Effector memory CD4-positive, alpha-beta T cell (primary cell): ENCODE measurements around the gene LIN54.
"Not testable (repeated sequence)": the region's sequence is repeated elsewhere in the genome, so short reads cannot be mapped to it uniquely, and the experiment has no call there.

Experiments
- DNase-seq, 3 donors: peaks; one replicate each; pipeline ENCODE4 v3.0.0-alpha.2; 2020
- H3K27ac ChIP-seq: 2 replicates; pipeline ENCODE4 v1.7.0; 2013; ENCODE audit warnings: mild to moderate bottlenecking, low read length, moderate library complexity; ENCODE audit not compliant: insufficient read depth, poor library complexity, severe bottlenecking
- H3K27me3 ChIP-seq: replicated peaks from 2 replicates; pipeline ENCODE4 v1.7.0; 2013; ENCODE audit warnings: mild to moderate bottlenecking, low read length; ENCODE audit not compliant: insufficient read depth, control insufficient read depth, poor library complexity, severe bottlenecking
- H3K36me3 ChIP-seq: 2 replicates; pipeline ENCODE4 v1.7.0; 2013; ENCODE audit warnings: mild to moderate bottlenecking, low read length, moderate library complexity; ENCODE audit not compliant: control insufficient read depth, insufficient read depth
- H3K4me1 ChIP-seq: 2 replicates; pipeline ENCODE4 v1.7.0; 2013; ENCODE audit warnings: low read length, mild to moderate bottlenecking; ENCODE audit not compliant: control insufficient read depth, insufficient read depth, poor library complexity, severe bottlenecking
- H3K4me3 ChIP-seq: 2 replicates; pipeline ENCODE4 v1.7.0; 2013; ENCODE audit warnings: low read length, low read depth, mild to moderate bottlenecking; ENCODE audit not compliant: insufficient read depth, poor library complexity, severe bottlenecking
- H3K9me3 ChIP-seq: 2 replicates; pipeline ENCODE4 v1.7.0; 2013; ENCODE audit warnings: mild to moderate bottlenecking, low read length, moderate library complexity; ENCODE audit not compliant: control insufficient read depth

LIN54 gene

DNA sequence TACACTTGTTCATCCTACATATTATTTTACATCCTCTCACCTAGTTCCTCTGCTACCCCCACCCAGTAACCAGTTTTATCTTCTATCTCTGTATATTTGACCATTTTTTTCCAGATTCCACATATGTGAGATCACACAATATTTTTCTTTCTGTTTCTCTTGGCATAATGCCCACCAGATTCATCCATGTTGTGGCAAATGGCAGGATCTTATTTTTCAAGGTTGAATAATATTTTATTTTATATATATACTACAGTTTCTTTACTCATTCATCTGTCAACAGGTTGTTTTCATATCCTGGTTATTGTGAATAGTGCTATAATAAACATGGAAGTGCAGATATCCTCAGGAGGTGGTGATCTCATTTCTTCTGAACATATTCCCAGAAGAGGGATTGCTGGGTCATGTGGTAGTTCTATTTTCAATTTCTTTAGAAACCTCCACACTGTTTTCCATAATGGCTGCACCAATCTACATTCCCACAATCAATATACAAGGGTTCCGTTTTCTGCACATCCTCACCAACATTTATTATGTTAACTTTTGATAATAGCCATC, 61.9 kb downstream of the LIN54 start:
- Histone ChIP-seq H3K9me3 (no peaks in the 10 kb centered on the region), H3K4me3 (no peak overlapping the region), H3K27ac (no peak overlapping the region), H3K27me3 (no peaks in the 10 kb centered on the region), H3K36me3 (peaks cover 4% of the 10 kb centered on the region), H3K4me1 (no peaks in the 10 kb centered on the region)
- DNase-seq: no peak

DNA sequence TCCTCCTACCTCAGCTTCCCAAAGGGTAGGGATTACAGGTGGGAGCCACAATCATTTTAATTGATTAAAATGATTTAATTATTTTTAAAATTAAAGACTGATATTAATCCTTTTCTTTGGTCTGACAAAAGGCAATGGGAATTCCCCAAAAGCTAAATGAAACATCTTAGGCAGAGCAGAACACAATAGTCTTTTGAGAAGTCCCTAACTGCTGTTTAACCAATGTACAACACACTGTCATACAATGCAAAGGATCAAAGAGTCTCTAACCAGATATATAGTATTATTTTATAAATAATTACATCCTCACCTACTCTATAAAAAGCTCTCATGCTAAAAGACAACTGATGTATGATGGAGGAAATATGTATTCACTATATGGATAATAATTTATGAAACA, 63.1 kb downstream of the LIN54 start:
- Histone ChIP-seq H3K27me3 (no peaks in the 10 kb centered on the region), H3K27ac (no peak overlapping the region), H3K4me3 (no peak overlapping the region), H3K4me1 (no peaks in the 10 kb centered on the region), H3K9me3 (no peaks in the 10 kb centered on the region), H3K36me3 (no peaks in the 10 kb centered on the region)
- no peak for DNase-seq

DNA sequence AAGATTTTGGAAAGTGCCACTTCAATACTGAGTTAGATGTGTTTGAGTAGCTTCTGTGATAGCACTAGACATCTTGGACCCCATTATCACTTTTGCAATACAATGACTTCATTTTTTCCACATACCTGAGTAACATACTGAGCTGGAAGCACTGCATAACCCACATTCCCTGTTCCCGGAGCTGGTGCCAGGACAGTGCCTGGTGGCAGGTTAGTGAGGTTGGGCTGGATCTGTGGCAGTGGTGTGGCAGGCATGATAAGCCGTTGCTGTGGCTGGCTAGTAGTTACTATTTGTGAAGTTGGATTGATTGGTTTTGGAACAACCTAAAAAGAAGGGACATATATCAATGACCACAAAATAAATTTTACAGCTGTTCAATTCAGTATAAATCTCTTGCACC, 71.2 kb downstream of the LIN54 start:
- DNase-seq: no peak
- Histone ChIP-seq H3K9me3 (no peaks in the 10 kb centered on the region), H3K4me3 (no peak overlapping the region), H3K4me1 (no peaks in the 10 kb centered on the region), H3K27ac (no peak overlapping the region), H3K27me3 (no peaks in the 10 kb centered on the region), H3K36me3 (peaks cover 26% of the 10 kb centered on the region)

DNA sequence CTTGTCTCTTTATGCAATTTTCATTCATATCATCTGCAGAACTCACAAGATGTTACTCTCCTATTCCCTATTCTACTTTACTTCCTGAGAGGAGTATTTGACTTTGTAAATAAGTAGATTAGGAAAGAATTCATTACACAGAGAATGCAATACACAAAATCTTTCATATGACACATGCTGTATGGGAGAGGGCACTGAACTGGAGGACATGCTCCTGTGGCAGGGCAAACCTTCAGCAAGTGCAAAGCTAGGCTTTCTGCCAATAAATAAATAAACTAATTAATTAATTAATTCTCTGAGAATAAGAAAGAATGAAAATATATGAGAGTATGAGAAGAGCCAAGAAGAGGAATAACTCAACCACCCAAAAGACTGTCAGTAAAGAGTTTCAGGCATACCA, 76.2 kb downstream of the LIN54 start:
- Histone ChIP-seq H3K4me1 (no peaks in the 10 kb centered on the region), H3K9me3 (no peaks in the 10 kb centered on the region), H3K27me3 (no peaks in the 10 kb centered on the region), H3K4me3 (no peak overlapping the region), H3K36me3 (peaks cover 28% of the 10 kb centered on the region), H3K27ac (no peak overlapping the region)
- no peak for DNase-seq

DNA sequence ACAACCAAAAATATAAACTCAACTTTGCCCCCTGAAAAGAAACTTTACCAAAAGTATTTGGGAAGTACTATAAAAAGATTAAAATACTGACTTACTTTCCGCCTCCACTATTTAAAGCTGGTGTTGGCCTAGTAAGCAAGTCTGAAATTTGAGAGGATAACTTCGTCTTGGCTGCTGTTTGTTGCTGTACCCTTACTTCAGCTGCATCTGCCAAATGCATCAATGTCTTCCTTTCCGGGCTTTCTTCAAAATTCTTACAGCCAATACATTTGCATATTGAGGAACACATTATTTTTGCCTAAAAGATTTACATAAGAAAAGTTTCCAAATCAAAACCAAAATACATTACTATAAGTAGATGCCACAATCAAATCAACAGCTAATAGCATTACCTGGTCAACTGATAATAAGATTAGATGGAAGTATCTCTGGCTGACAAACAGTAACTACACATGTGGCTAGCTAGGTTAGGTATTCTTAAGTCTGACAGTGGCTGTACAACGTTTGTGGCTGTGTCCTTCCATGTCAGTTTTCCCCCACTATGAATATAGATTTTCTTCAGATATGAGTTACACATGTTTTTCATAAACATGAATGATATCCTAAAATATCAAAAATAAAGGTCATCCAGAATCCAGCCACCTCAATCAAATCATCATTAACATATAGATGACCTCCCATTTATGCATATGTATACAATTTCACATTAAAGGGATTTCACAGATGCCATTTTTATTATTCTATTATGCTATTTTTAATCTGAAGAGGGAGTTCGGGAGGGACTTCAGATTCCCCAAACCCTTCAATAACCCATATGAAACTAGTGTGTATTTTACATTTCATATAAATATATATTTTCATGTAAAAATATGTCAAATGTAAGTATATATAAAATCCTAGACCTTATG, 79.5 kb downstream of the LIN54 start:
- no peaks in the 10 kb centered on the region for H3K27me3 ChIP-seq
- H3K9me3 ChIP-seq: no peaks in the 10 kb centered on the region
- no peak overlapping the region for H3K27ac ChIP-seq
- no peak for DNase-seq
- H3K36me3 ChIP-seq: peaks cover 27% of the 10 kb centered on the region
- H3K4me1 ChIP-seq: no peaks in the 10 kb centered on the region
- H3K4me3 ChIP-seq: no peak overlapping the region

DNA sequence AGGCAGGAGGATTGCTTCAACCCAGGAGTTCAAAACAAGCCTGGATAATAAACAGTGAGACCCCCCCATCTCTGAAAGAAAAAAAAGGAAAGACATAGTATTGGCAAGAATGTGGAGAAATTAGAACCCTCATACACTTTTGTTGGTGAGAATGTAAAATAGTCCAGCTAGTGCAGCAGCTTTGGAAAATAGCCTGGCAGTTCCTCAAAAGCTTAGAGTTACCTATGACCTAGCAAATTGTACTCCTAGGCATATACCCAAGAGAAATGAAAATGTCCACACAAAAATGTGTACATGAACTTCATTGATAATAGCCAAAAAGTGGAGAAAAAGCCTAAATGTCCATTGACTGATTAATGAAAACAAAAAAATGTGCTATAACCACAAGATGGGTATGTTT, 88.8 kb downstream of the LIN54 start:
- no peaks in the 10 kb centered on the region for H3K9me3 ChIP-seq
- no peak for DNase-seq
- H3K27ac ChIP-seq: no peak overlapping the region
- H3K4me3 ChIP-seq: no peak overlapping the region
- no peaks in the 10 kb centered on the region for H3K27me3 ChIP-seq
- no peaks in the 10 kb centered on the region for H3K36me3 ChIP-seq
- no peaks in the 10 kb centered on the region for H3K4me1 ChIP-seq

DNA sequence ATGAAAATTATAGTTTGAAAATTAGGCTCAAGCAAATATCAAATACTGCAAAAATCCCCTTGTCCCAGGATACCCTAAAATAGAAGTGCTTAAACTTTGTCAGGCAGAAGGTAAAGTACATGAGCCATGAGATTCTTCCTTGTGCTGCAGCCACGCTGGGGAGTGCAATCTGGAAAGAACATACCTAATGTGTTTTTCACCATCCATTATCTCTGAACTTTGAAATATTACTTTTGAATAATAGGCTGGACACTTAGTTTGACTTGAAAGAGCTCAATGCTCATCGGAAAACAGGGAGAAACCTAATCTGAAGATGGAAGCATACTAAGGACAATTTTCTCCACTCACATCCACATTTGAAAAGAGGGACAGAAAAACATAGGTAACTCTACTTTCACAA, 91.2 kb downstream of the LIN54 start:
- Histone ChIP-seq H3K4me1 (no peaks in the 10 kb centered on the region), H3K9me3 (no peaks in the 10 kb centered on the region), H3K4me3 (no peak overlapping the region), H3K27ac (no peak overlapping the region), H3K36me3 (no peaks in the 10 kb centered on the region), H3K27me3 (no peaks in the 10 kb centered on the region)
- no peak for DNase-seq

DNA sequence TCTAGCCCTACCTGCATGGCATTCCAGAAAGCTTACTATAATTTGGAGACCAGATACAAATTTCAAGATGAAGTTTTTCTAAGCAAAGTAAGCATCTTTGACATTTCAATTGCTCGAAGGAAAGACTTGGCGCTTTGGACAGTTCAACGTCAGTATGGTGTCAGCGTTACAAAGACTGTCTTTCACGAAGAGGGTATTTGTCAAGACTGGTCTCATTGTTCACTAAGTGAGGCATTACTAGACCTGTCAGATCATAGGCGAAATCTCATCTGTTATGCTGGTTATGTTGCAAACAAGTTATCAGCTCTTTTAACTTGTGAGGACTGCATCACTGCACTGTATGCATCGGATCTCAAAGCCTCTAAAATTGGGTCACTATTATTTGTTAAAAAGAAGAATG, 92.5 kb downstream of the LIN54 start:
- no peaks in the 10 kb centered on the region for H3K4me1 ChIP-seq
- no peak for DNase-seq
- H3K36me3 ChIP-seq: no peaks in the 10 kb centered on the region
- H3K27me3 ChIP-seq: no peaks in the 10 kb centered on the region
- no peaks in the 10 kb centered on the region for H3K9me3 ChIP-seq
- no peak overlapping the region for H3K27ac ChIP-seq
- no peak overlapping the region for H3K4me3 ChIP-seq

DNA sequence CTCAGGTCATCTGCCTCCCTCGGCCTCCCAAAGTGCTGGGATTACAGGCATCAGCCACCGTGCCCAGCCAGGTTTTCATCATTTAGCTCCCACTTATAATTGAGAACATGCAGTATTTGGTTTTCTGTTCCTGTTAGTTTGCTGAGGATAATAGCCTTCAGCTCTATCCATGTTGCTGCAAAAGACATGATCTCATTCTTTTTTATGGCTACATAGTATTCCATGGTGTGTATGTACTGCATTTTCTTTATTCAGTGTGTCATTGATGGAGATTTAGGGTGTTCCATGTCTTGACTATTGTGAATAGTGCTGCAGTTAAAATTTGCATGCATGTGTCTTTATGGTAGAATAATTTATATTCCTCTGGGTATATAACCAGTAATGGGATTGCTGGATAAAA, 96.7 kb downstream of the LIN54 start:
- not testable (repeated sequence) for H3K27me3 ChIP-seq, H3K36me3 ChIP-seq, H3K4me1 ChIP-seq, DNase-seq, H3K27ac ChIP-seq, H3K9me3 ChIP-seq, H3K4me3 ChIP-seq

DNA sequence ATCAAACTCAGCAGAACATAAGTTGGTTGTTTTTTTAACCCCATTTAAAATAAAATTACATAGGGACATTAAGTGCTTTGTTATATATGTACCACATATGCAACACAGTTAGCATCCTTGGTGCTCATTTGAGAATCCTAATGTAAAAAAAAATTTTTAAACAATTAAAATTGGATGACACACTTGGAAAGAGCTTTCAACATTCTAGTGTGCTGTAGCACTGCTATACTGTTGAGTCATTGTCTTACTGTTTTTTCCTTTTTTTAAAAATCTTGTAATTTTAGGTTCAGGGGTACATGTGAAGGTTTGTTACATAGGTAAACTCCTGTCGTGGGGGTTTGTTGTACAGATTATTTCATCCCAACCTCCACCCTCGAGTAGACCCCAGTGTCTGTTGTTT, 97.3 kb downstream of the LIN54 start:
- DNase-seq: no peak
- H3K4me3 ChIP-seq: no peak overlapping the region
- H3K36me3 ChIP-seq: no peaks in the 10 kb centered on the region
- no peak overlapping the region for H3K27ac ChIP-seq
- no peaks in the 10 kb centered on the region for H3K4me1 ChIP-seq
- H3K9me3 ChIP-seq: no peaks in the 10 kb centered on the region
- H3K27me3 ChIP-seq: no peaks in the 10 kb centered on the region
